Measurements from ENCODE around the gene NRBP1.
"Not testable (repeated sequence)": the region's sequence is repeated elsewhere in the genome, so short reads cannot be mapped to it uniquely, and the experiment has no call there.

The NRBP1 gene

GRCh38 chr2:27420996-27421395 is 7.4 kb upstream of the NRBP1 start:
- Histone ChIP-seq H3K36me3 (no peaks in the 10 kb centered on the region), H3K4me1 (no peaks in the 10 kb centered on the region), H3K27me3 (no peaks in the 10 kb centered on the region), H3K4me3 (ENCODE audit: low read depth, low read length) (no peak overlapping the region), H3K9me3 (no peaks in the 10 kb centered on the region)
- DNase-seq = no peak
- TF ChIP-seq, protein P1, sequence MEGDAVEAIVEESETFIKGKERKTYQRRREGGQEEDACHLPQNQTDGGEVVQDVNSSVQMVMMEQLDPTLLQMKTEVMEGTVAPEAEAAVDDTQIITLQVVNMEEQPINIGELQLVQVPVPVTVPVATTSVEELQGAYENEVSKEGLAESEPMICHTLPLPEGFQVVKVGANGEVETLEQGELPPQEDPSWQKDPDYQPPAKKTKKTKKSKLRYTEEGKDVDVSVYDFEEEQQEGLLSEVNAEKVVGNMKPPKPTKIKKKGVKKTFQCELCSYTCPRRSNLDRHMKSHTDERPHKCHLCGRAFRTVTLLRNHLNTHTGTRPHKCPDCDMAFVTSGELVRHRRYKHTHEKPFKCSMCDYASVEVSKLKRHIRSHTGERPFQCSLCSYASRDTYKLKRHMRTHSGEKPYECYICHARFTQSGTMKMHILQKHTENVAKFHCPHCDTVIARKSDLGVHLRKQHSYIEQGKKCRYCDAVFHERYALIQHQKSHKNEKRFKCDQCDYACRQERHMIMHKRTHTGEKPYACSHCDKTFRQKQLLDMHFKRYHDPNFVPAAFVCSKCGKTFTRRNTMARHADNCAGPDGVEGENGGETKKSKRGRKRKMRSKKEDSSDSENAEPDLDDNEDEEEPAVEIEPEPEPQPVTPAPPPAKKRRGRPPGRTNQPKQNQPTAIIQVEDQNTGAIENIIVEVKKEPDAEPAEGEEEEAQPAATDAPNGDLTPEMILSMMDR (IDR thresholded peaks at IDR 0.05; ENCODE audit: low read depth, low read length) = no peak

DNA sequence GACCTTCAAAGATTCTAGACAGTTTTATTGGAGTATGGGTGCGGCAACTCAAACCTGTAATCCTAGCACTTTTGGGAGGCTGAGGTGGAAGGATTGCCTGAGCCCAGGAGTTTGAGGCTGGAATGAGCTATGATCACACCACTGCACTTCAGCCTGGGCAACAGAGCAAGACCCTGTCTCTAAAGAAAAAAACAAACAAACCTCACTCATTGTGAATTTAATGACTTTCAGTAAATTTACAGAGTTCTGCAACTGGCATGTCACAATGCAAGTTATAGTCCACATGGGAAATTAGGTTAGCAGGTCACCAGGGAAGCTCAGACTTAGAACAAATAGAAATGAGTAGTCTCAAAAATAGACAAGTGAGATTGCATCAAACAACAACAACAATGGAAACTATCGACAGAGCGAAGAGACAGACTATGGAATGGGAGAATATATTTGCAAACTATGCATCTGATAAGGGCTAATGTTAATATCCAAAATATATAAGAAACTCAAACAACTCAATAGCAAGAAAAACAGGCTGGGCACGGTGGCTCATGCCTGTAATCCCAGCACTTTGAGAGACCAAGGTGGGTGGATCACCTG is 6.7 kb upstream of the NRBP1 start:
- DNase-seq = no peak
- Histone ChIP-seq H3K4me1 (no peaks in the 10 kb centered on the region), H3K27me3 (no peaks in the 10 kb centered on the region), H3K36me3 (no peaks in the 10 kb centered on the region), H3K4me3 (ENCODE audit: low read depth, low read length) (no peak overlapping the region), H3K9me3 (no peaks in the 10 kb centered on the region)
- TF ChIP-seq, protein P1 (IDR thresholded peaks at IDR 0.05; ENCODE audit: low read depth, low read length) = no peak

GRCh38 chr2:27422958-27423357 is 5.5 kb upstream of the NRBP1 start:
- TF ChIP-seq, protein P1 (IDR thresholded peaks at IDR 0.05; ENCODE audit: low read depth, low read length) = no peak

GRCh38 chr2:27425039-27425438 is 3.4 kb upstream of the NRBP1 start:
- H3K4me3 ChIP-seq (ENCODE audit: low read depth, low read length); H3K36me3 ChIP-seq; H3K27me3 ChIP-seq; H3K4me1 ChIP-seq; H3K9me3 ChIP-seq; DNase-seq: not testable (repeated sequence)

More at GRCh38 chr2:27422958-27423357, 5.5 kb upstream of the NRBP1 start:
- DNase-seq = no peak
- H3K27me3 ChIP-seq = no peaks in the 10 kb centered on the region
- H3K36me3 ChIP-seq = no peaks in the 10 kb centered on the region
- no peaks in the 10 kb centered on the region for H3K9me3 ChIP-seq
- no peak overlapping the region for H3K4me3 ChIP-seq (ENCODE audit: low read depth, low read length)
- no peaks in the 10 kb centered on the region for H3K4me1 ChIP-seq

GRCh38 chr2:27427863-27428212 is 593 bp upstream of the NRBP1 start:
- no peaks in the 10 kb centered on the region for H3K9me3 ChIP-seq
- no peaks in the 10 kb centered on the region for H3K27me3 ChIP-seq
- DNase-seq = no peak
- H3K4me1 ChIP-seq = no peaks in the 10 kb centered on the region
- peak overlapping the region; percentile 92 for H3K4me3 ChIP-seq (ENCODE audit: low read depth, low read length)
- peaks cover 3% of the 10 kb centered on the region; the same call in 1 of the 2 replicates for H3K36me3 ChIP-seq
- TF ChIP-seq, protein P1 (IDR thresholded peaks at IDR 0.05; ENCODE audit: low read depth, low read length) = no peak

GRCh38 chr2:27428978-27429541 is 629 bp downstream of the NRBP1 start:
- peak; percentile 91 for DNase-seq
- Histone ChIP-seq H3K9me3 (no peaks in the 10 kb centered on the region), H3K27me3 (no peaks in the 10 kb centered on the region), H3K36me3 (peaks cover 3% of the 10 kb centered on the region), H3K4me3 (ENCODE audit: low read depth, low read length) (peak overlapping the region; percentile 92), H3K4me1 (no peaks in the 10 kb centered on the region)
- TF ChIP-seq, protein P1 (IDR thresholded peaks at IDR 0.05; ENCODE audit: low read depth, low read length) = no peak

All from BE2C (cell line).